Uterus (tissue), 2 donors: Measurements from ENCODE around the gene GLB1L.

Source experiments
- CTCF ChIP-seq, 4 experiments: fragments of 200-600 bp in 2 of 4; fragments of 450-650 bp in 2 of 4; sonication (generic) in 2 of 4; IDR thresholded peaks; one replicate each; pipeline ENCODE4 v1.5.1; 2016 to 2019; ENCODE audit warnings: antibody characterized with exemption in 4 of 4, mild to moderate bottlenecking in 2 of 4, moderate library complexity in 1 of 4
- POLR2A ChIP-seq, 2 donors: fragments of 450-650 bp; IDR thresholded peaks; one replicate each; pipeline ENCODE4 v1.6.1; 2016; ENCODE audit warnings: antibody characterized with exemption in 2 of 2, mild to moderate bottlenecking in 1 of 2, moderate library complexity in 1 of 2

GRCh38 chr2:219261024-219261855 is 16.0 kb upstream of the GLB1L start:
- TF ChIP-seq CTCF (IDR thresholded peaks at IDR 0.05) = no peak
- TF ChIP-seq POLR2A (IDR thresholded peaks at IDR 0.05) = no peak
